Measurements from ENCODE around the gene INSL3. TPM values are rescaled to one million over a fixed set of nuclear protein-coding genes. Genes with fewer than 3 reads are reported as not detected.

The INSL3 gene
- total RNA-seq, 1 donor from 2014 or later = not detected

DNA sequence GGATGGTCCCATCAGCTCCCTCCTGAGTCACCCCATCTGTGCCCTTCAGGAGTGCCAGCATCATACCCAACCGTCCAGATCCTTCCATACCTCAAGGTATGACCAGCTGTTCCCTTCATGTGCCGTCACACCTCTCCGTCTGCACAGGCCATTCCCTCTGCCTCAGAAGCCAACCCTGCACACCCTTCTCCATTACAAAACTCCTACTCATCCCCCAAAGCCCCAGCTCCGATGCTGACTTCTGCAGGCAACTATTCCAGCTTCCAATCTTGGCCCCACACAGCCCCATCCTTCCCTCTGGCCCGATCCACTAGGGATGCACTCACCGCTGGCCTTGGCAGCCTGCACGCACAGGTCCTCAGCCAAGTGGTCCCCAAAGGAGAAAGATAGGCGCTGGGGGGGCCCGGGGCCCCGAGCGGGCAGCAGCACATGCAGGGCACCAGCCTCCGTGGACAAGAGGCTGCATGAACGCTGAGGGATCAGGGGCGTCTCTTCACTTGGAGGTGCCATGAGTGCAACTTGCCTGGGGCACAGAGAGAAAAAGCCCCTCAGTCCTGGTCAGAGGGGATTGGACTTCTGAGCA lies 22.7 kb upstream of the INSL3 start:
- TF ChIP-seq EZH2 (IDR thresholded peaks at IDR 0.05; ENCODE audit: insufficient read depth, low read length) = no peak
- TF ChIP-seq, protein P1, sequence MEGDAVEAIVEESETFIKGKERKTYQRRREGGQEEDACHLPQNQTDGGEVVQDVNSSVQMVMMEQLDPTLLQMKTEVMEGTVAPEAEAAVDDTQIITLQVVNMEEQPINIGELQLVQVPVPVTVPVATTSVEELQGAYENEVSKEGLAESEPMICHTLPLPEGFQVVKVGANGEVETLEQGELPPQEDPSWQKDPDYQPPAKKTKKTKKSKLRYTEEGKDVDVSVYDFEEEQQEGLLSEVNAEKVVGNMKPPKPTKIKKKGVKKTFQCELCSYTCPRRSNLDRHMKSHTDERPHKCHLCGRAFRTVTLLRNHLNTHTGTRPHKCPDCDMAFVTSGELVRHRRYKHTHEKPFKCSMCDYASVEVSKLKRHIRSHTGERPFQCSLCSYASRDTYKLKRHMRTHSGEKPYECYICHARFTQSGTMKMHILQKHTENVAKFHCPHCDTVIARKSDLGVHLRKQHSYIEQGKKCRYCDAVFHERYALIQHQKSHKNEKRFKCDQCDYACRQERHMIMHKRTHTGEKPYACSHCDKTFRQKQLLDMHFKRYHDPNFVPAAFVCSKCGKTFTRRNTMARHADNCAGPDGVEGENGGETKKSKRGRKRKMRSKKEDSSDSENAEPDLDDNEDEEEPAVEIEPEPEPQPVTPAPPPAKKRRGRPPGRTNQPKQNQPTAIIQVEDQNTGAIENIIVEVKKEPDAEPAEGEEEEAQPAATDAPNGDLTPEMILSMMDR (IDR thresholded peaks at IDR 0.05; ENCODE audit: insufficient read depth, low read depth, low read length) = no peak
- no peak overlapping the region for H3K27ac Mint-ChIP-seq (ENCODE audit: unreplicated experiment)
- H3K4me3 Mint-ChIP-seq (ENCODE audit: unreplicated experiment) = no peak overlapping the region

DNA sequence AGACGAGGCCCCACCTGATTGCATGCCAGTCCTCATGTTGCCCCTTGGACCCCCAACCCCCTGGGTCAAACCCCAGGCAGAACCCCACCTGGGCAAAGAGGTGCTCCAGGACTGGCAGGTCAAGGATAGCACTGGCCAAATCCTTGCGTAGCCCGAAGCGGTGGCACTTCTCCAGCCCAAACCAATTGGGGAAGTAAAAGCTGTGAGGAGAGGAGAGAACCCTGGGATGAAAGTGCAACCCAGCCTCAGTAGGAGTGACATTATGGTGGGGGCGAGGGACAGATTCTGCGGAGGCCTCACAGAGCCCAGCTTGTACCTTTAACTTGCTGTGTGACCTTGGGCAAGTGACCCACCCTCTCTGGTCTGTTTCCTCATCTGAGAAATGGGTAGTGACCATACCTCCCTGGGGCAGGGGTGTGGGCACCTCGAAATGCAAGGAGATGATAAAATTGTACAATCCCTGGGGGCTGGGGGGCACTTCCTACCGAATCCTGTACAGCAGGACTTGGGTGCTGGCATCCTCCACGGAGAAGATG lies 22.0 kb upstream of the INSL3 start:
- peaks cover 29% of the 10 kb centered on the region for H3K27me3 Mint-ChIP-seq (ENCODE audit: low read depth, unreplicated experiment)
- FAIRE-seq (no peak), DNase-seq (ENCODE audit: low read depth) (no peak)
- TF ChIP-seq EZH2 (IDR thresholded peaks at IDR 0.05; ENCODE audit: insufficient read depth, low read length) = no peak
- TF ChIP-seq, protein P1 (IDR thresholded peaks at IDR 0.05; ENCODE audit: insufficient read depth, low read depth, low read length) = no peak
- H3K4me1 ChIP-seq (ENCODE audit: insufficient read depth, low read length) = peaks cover 4% of the 10 kb centered on the region
- H3K27ac Mint-ChIP-seq (ENCODE audit: unreplicated experiment) = no peak overlapping the region
- no peaks in the 10 kb centered on the region for H3K79me2 ChIP-seq (ENCODE audit: insufficient read depth, low read length)
- no peak overlapping the region for H3K27ac ChIP-seq (ENCODE audit: low read depth, low read length)
- no peak overlapping the region for H2AFZ ChIP-seq (ENCODE audit: low read depth, low read length)
- no peak overlapping the region for H3K9ac ChIP-seq (ENCODE audit: low read length)
- no peaks in the 10 kb centered on the region for H3K4me1 Mint-ChIP-seq (ENCODE audit: low read depth, unreplicated experiment)
- H4K20me1 ChIP-seq (ENCODE audit: insufficient read depth, low read length) = no peaks in the 10 kb centered on the region
- peaks cover 2% of the 10 kb centered on the region for H3K9me3 Mint-ChIP-seq (ENCODE audit: unreplicated experiment)
- peaks cover under 1% of the 10 kb centered on the region for H3K36me3 Mint-ChIP-seq (ENCODE audit: low read depth, unreplicated experiment)
- H3K27me3 ChIP-seq (ENCODE audit: insufficient read depth, low read length) = no peaks in the 10 kb centered on the region
- H3K4me3 ChIP-seq (ENCODE audit: insufficient read depth, low read depth, low read length) = no peak overlapping the region
- no peak overlapping the region for H3K4me3 Mint-ChIP-seq (ENCODE audit: unreplicated experiment)
- H3K4me2 ChIP-seq (ENCODE audit: low read length) = no peak overlapping the region
- H3K36me3 ChIP-seq (ENCODE audit: insufficient read depth, low read length) = no peaks in the 10 kb centered on the region
- no peaks in the 10 kb centered on the region for H3K9me3 ChIP-seq (ENCODE audit: insufficient read depth, low read depth, low read length)

More for the DNA sequence above, 22.7 kb upstream of the INSL3 start:
- Histone ChIP-seq H3K27me3 (ENCODE audit: insufficient read depth, low read length) (no peaks in the 10 kb centered on the region), H3K79me2 (ENCODE audit: insufficient read depth, low read length) (no peaks in the 10 kb centered on the region), H3K4me1 (ENCODE audit: insufficient read depth, low read length) (peaks cover 4% of the 10 kb centered on the region), H3K9me3 (ENCODE audit: insufficient read depth, low read depth, low read length) (no peaks in the 10 kb centered on the region), H3K4me3 (ENCODE audit: insufficient read depth, low read depth, low read length) (no peak overlapping the region), H3K27ac (ENCODE audit: low read depth, low read length) (no peak overlapping the region), H3K9ac (ENCODE audit: low read length) (no peak overlapping the region), H3K4me2 (ENCODE audit: low read length) (no peak overlapping the region), H3K36me3 (ENCODE audit: insufficient read depth, low read length) (no peaks in the 10 kb centered on the region), H2AFZ (ENCODE audit: low read depth, low read length) (no peak overlapping the region), H4K20me1 (ENCODE audit: insufficient read depth, low read length) (no peaks in the 10 kb centered on the region)
- no peaks in the 10 kb centered on the region for H3K4me1 Mint-ChIP-seq (ENCODE audit: low read depth, unreplicated experiment)
- H3K27me3 Mint-ChIP-seq (ENCODE audit: low read depth, unreplicated experiment) = peaks cover 25% of the 10 kb centered on the region
- DNase-seq (ENCODE audit: low read depth) (no peak), FAIRE-seq (no peak)
- no peaks in the 10 kb centered on the region for H3K9me3 Mint-ChIP-seq (ENCODE audit: unreplicated experiment)
- no peaks in the 10 kb centered on the region for H3K36me3 Mint-ChIP-seq (ENCODE audit: low read depth, unreplicated experiment)

DNA sequence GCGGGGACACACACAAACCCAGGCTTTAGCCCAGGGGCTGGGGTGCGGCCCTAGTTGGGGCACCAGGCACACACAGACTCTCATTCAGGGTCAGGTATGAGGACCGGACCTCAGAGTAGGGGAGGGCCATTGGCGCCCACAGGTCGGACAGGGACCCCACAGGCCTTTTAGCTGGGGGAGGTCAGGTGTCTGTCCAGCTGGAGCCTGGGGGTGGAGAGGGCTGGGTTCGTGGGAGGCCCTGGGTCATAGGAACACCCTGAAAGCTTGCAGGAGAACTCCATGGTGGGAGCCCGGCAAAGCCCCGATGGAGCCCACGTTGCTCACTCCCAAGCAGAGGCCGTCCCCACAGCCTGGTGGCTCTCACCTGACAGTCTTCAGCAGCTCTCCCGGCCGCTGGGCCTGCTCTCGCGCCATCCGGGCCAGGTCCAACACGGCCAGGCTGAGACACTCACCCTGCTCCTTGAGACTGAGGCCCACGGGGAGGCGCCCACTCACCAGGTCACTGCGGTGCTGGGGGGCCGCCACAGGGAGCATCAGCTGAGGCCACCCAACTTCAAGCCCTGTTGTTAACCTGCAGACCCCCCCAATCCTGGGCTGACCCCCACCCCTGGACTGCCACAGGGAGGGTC lies 21.5 kb upstream of the INSL3 start:
- Mint-ChIP-seq H3K4me1 (ENCODE audit: low read depth, unreplicated experiment) (no peaks in the 10 kb centered on the region), H3K9me3 (ENCODE audit: unreplicated experiment) (peaks cover 2% of the 10 kb centered on the region), H3K4me3 (ENCODE audit: unreplicated experiment) (peak overlapping the region; percentile 34), H3K27me3 (ENCODE audit: low read depth, unreplicated experiment) (peaks cover 35% of the 10 kb centered on the region), H3K27ac (ENCODE audit: unreplicated experiment) (no peak overlapping the region), H3K36me3 (ENCODE audit: low read depth, unreplicated experiment) (peaks cover 3% of the 10 kb centered on the region)
- no peaks in the 10 kb centered on the region for H4K20me1 ChIP-seq (ENCODE audit: insufficient read depth, low read length)
- H2AFZ ChIP-seq (ENCODE audit: low read depth, low read length) = peak overlapping the region; percentile 85
- no peaks in the 10 kb centered on the region for H3K4me1 ChIP-seq (ENCODE audit: insufficient read depth, low read length)
- H3K4me3 ChIP-seq (ENCODE audit: insufficient read depth, low read depth, low read length) = peak overlapping the region; percentile 29
- FAIRE-seq (no peak), DNase-seq (ENCODE audit: low read depth) (no peak)
- no peak overlapping the region for H3K27ac ChIP-seq (ENCODE audit: low read depth, low read length)
- H3K36me3 ChIP-seq (ENCODE audit: insufficient read depth, low read length) = no peaks in the 10 kb centered on the region
- peak overlapping the region; percentile 40 for H3K9ac ChIP-seq (ENCODE audit: low read length)
- H3K79me2 ChIP-seq (ENCODE audit: insufficient read depth, low read length) = no peaks in the 10 kb centered on the region
- no peaks in the 10 kb centered on the region for H3K9me3 ChIP-seq (ENCODE audit: insufficient read depth, low read depth, low read length)
- no peak for TF ChIP-seq EZH2 (IDR thresholded peaks at IDR 0.05; ENCODE audit: insufficient read depth, low read length)
- TF ChIP-seq, protein P1 (IDR thresholded peaks at IDR 0.05; ENCODE audit: insufficient read depth, low read depth, low read length) = no peak
- H3K27me3 ChIP-seq (ENCODE audit: insufficient read depth, low read length) = no peaks in the 10 kb centered on the region
- H3K4me2 ChIP-seq (ENCODE audit: low read length) = peak overlapping the region; percentile 83

Measured in astrocyte (in vitro differentiated cells and primary cell).